Measurements from ENCODE around the gene CLMP. TPM values are rescaled to one million over a fixed set of nuclear protein-coding genes. Genes with fewer than 3 reads are reported as not detected.

The CLMP gene
- total and polyA plus RNA-seq, 4 donors, result 0.12 to 1.3 (median 0.35) TPM

GRCh38 chr11:123051634-123052033, 143.4 kb downstream of the CLMP start:
- Histone ChIP-seq H3K27ac (ENCODE audit: low read depth in 1 of 2, low read length in 2 of 2) (no peak overlapping the region), H3K4me1 (ENCODE audit: control insufficient read depth in 4 of 4, insufficient read depth in 4 of 4, low read length in 3 of 4) (no peaks in the 10 kb centered on the region), H3K9me3 (ENCODE audit: control insufficient read depth in 4 of 4, low read length in 3 of 4) (no peaks in the 10 kb centered on the region), H3K27me3 (ENCODE audit: control insufficient read depth in 4 of 4, insufficient read depth in 4 of 4, low read length in 3 of 4) (no peaks in the 10 kb centered on the region), H3K4me3 (ENCODE audit: low read depth in 1 of 3, low read length in 3 of 3) (no peak overlapping the region), H3K9ac (ENCODE audit: low read depth in 1 of 2, low read length in 2 of 2) (no peak overlapping the region), H3K36me3 (ENCODE audit: control insufficient read depth in 4 of 4, insufficient read depth in 3 of 4, low read depth in 1 of 4, low read length in 3 of 4) (peaks cover 2 to 20% (median 17%) of the 10 kb centered on the region in 4 donors)
- no peak for DNase-seq (ENCODE audit: low spot score)
- 97% methylated on average over 4 of the region's 4 CpGs for WGBS
- TF ChIP-seq, protein P1, sequence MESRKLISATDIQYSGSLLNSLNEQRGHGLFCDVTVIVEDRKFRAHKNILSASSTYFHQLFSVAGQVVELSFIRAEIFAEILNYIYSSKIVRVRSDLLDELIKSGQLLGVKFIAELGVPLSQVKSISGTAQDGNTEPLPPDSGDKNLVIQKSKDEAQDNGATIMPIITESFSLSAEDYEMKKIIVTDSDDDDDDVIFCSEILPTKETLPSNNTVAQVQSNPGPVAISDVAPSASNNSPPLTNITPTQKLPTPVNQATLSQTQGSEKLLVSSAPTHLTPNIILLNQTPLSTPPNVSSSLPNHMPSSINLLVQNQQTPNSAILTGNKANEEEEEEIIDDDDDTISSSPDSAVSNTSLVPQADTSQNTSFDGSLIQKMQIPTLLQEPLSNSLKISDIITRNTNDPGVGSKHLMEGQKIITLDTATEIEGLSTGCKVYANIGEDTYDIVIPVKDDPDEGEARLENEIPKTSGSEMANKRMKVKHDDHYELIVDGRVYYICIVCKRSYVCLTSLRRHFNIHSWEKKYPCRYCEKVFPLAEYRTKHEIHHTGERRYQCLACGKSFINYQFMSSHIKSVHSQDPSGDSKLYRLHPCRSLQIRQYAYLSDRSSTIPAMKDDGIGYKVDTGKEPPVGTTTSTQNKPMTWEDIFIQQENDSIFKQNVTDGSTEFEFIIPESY (IDR thresholded peaks at IDR 0.05), result no peak
- TF ChIP-seq YY1 (IDR thresholded peaks at IDR 0.05) (no peak), JUND (IDR thresholded peaks at IDR 0.05) (no peak), EGR1 (IDR thresholded peaks at IDR 0.05; ENCODE audit: low read depth in 2 of 2) (no peak), CTCF (IDR thresholded peaks at IDR 0.05; ENCODE audit: low read depth, low read length, missing input control) (no peak), TAF1 (conservative IDR thresholded peaks at IDR 0.05) (no peak), HNF4G (IDR thresholded peaks at IDR 0.05) (no peak), HNF4A (conservative IDR thresholded peaks at IDR 0.05) (no peak), FOXA1 (IDR thresholded peaks at IDR 0.05) (no peak), RAD21 (IDR thresholded peaks at IDR 0.05) (no peak)
- TF ChIP-seq, protein P2, sequence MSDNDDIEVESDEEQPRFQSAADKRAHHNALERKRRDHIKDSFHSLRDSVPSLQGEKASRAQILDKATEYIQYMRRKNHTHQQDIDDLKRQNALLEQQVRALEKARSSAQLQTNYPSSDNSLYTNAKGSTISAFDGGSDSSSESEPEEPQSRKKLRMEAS (IDR thresholded peaks at IDR 0.05), result no peak

DNA sequence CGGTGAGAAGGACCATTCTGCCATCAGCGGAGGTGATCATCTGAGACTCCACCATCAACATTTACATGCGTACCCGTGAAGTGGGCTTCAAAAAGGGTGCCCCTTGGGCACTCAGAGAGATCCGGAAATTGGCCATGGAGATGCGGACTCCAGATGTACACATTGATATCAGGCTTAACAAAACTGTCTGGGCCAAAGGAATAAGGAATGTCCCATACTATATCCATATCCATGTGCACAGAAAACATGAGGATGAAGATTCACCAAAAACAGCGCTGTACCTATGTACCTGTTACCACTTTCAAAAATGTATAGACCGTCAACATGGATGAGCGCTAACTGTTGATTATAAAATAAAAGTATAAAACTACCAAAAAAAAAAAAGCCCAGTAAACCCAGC, 143.9 kb downstream of the CLMP start:
- TF ChIP-seq NR2F2 (IDR thresholded peaks at IDR 0.05) (no peak), EGR1 (IDR thresholded peaks at IDR 0.05; ENCODE audit: low read depth in 2 of 2) (no peak), FOXA1 (IDR thresholded peaks at IDR 0.05) (no peak), SP1 (IDR thresholded peaks at IDR 0.05) (no peak), FOXA2 (IDR thresholded peaks at IDR 0.05) (no peak), RAD21 (IDR thresholded peaks at IDR 0.05) (no peak), CTCF (IDR thresholded peaks at IDR 0.05; ENCODE audit: low read depth, low read length, missing input control) (no peak), TAF1 (conservative IDR thresholded peaks at IDR 0.05) (no peak), HNF4A (conservative IDR thresholded peaks at IDR 0.05) (no peak)
- TF ChIP-seq, protein P1 (IDR thresholded peaks at IDR 0.05), result no peak
- no peaks in the 10 kb centered on the region for H3K9me3 ChIP-seq (ENCODE audit: control insufficient read depth in 4 of 4, low read length in 3 of 4)
- no peaks in the 10 kb centered on the region for H3K27me3 ChIP-seq (ENCODE audit: control insufficient read depth in 4 of 4, insufficient read depth in 4 of 4, low read length in 3 of 4)
- no peak for DNase-seq (ENCODE audit: low spot score)
- no peaks in the 10 kb centered on the region for H3K4me1 ChIP-seq (ENCODE audit: control insufficient read depth in 4 of 4, insufficient read depth in 4 of 4, low read length in 3 of 4)
- H3K4me3 ChIP-seq (ENCODE audit: low read depth in 1 of 3, low read length in 3 of 3), result no peak overlapping the region
- WGBS, result 96% methylated on average over 9 of the region's 9 CpGs
- H3K9ac ChIP-seq (ENCODE audit: low read depth in 1 of 2, low read length in 2 of 2), result no peak overlapping the region
- peaks cover 2 to 15% (median 12%) of the 10 kb centered on the region in 4 donors for H3K36me3 ChIP-seq (ENCODE audit: control insufficient read depth in 4 of 4, insufficient read depth in 3 of 4, low read depth in 1 of 4, low read length in 3 of 4)
- H3K27ac ChIP-seq (ENCODE audit: low read depth in 1 of 2, low read length in 2 of 2), result no peak overlapping the region
